Suppressor macrophage (primary cell): Measurements from ENCODE around the gene TFAP2A.
A peak's percentile ranks its signal among the peaks of the same experiment; 100 is the strongest.

ENCODE experiments used
- DNase-seq, 4 experiments: peaks; one replicate each; pipeline ENCODE4 v3.0.0-alpha.2; 2020 to 2022

The TFAP2A gene

DNA sequence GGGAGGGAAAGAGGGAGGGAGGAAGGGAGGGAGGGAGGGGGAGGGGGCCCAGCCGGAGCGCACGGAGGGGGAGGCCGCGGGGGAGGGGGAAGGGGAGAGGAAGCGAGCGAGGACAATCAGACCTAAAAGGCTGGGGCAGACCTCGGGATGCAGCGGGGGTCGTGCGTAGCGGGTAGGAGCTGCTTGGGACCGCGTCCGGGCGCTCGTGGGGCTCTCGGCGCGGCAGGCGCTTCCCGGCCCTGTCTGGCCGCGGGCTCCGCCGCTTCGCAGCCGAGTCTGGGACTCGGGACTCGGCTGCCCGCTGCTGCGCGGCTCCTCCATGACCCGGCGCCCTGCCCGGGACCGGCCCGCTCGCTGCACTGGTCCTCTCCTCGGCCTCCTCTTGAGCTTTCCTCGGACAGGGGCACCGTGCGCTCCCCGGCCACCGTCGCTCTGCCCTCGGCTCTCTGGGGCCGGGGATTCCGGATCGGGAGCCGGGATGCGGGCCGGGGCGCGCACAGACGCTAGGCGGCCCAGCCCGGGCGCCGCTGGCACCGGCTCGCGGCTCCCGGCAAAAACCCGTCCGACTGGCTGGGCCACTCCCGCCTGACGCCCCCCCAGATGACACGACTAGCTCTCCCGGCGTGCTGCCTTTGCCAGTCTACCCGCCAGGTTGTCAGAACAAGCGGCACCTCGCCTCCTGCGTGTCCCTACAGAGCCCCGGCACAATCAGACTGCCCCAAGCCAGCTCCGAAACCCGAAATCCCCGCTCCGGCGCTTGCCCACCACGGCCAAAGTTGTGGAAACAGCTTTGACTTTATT is 2.2 kb downstream of the TFAP2A start:
- peak; percentile 19 to 50 (median 38) for DNase-seq

DNA sequence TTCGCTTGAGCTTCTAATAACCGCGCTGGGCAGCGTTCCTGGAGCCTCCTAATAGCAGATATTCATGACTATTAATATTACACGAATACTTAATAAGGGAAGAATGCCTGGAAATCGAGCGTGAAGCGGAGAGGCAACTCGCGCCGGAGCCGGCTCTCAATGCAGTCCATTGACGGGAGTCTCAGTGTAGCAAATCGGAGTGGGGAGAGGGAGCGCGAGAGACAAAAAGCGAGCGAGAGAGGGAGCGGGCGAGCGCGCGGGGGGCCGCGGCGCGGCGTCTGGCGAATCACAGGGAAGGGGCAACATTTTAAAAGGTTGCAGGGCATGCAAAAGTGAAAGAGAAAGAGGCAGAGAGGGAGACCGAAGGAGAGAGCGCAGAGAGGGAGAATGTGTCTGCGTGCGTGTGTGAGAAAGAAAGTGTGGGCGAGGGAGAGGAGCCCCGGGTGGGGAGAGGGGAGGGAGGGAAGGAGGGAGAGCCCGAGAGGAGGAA is 2.9 kb downstream of the TFAP2A start:
- peak; percentile 26 to 49 (median 34) for DNase-seq

DNA sequence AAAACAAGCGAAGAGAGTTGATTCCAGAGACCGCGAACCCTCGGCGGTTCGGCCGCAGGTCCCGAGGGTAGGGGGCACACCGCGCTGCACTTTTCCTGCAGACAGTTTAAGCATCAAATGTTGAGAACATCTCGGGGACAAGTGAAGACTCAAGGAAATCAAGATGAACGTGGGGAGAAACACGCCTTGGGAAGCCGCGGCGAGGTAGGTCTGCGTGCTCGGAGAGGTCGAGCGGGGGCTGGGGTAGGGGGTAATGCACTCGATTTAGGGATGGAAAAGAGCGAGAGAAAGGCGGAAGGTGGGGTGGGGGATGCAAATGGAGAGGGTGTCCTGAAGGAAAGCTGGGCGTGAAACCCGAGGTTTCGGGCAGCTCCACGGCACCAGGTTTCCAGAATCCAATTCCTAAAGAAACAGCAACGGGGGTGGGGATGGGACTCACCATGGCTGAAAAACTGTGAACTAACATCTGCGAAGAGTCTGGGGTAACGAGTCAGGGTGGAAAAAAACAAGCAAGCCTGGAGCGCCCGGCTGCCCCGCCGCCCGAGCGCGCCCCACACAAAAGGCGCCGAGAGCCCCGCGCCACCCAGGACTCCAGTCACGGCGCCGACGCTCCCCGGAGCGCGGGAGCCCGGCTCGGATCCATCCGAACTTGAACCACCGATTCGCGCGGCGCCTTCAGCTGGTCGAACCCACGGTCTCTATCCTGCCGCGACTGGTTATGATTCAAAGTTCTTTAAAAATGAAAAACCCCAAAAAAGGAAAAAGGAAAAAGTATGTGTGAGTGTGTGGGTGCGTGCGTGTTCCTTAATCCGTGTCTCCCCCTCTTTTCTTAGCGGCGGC is 3.5 kb downstream of the TFAP2A start:
- peak in 2 of 4 experiments; percentile 21 to 33 for DNase-seq

DNA sequence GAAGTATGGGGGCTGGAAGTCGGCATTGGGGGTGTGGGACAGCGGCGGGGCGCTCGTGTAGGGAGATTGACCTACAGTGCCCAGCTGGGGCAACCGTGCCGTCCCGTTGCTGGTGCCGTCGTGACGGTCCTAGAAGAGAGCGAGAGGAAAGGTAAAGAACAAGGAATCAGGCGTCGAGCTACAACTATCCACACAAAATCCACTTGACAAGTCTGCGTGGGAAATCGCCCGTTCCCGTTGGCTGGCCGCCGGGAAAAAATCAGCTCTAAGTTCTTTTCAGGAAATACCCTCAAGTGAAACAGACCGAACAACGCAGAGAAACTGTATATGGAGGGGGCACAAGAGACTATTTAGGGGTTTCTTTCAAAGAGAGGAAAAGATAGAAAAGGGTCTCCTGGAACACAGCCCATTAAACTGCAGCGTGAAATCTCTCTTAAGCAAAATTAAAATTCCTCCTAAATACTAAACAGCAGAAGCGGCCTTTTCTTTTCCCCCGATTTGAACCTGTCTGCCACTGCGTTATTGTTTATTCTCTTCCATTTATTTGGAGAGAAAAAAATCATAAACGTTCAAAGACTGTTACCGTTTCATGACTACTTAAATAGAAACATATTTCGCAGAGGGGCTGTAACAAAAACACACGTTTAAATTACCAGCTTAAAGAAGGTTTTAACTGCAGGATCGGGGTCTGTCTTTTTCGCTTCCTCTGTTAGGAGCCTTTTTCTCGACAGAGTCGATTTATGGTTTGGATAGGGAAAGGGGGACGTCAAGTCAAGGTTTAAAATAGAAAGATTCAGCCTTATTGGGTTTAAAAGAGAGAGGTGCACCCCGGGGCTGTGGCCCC is 4.4 kb downstream of the TFAP2A start:
- DNase-seq, result no peak

- DNase-seq, result no peak
Observed at GRCh38 chr6:10409731-10410206, 5.1 kb downstream of the TFAP2A start.

GRCh38 chr6:10409233-10409721 is 5.6 kb downstream of the TFAP2A start:
- DNase-seq, result no peak

- DNase-seq, result no peak
Observed at GRCh38 chr6:10408457-10408856, 6.4 kb downstream of the TFAP2A start.

- no peak for DNase-seq
Observed at GRCh38 chr6:10407674-10408054, 7.2 kb downstream of the TFAP2A start.

- no peak for DNase-seq
Observed at GRCh38 chr6:10407018-10407673, 7.7 kb downstream of the TFAP2A start.

- DNase-seq, result no peak
Observed at GRCh38 chr6:10406556-10406955, 8.3 kb downstream of the TFAP2A start.

DNA sequence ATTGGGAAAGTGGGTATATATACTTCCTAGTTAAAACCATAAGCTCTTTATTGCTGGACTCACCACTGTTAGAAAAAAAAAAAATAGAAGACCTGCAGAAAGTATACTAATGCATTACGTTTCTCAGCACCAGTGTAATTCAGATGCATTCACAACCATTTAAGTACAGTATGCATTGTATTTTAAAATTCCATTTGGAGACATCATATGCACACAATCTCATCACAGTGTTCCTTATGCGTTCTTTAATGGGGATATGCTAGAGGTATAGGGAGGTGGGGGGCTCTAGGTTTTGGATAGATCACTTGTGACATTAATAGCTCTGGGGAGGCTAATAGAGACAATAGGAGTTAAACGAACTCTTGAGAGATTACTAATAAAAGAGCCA is 9.4 kb downstream of the TFAP2A start:
- no peak for DNase-seq

- no peak for DNase-seq
Observed at GRCh38 chr6:10404799-10405512, 9.9 kb downstream of the TFAP2A start.

DNA sequence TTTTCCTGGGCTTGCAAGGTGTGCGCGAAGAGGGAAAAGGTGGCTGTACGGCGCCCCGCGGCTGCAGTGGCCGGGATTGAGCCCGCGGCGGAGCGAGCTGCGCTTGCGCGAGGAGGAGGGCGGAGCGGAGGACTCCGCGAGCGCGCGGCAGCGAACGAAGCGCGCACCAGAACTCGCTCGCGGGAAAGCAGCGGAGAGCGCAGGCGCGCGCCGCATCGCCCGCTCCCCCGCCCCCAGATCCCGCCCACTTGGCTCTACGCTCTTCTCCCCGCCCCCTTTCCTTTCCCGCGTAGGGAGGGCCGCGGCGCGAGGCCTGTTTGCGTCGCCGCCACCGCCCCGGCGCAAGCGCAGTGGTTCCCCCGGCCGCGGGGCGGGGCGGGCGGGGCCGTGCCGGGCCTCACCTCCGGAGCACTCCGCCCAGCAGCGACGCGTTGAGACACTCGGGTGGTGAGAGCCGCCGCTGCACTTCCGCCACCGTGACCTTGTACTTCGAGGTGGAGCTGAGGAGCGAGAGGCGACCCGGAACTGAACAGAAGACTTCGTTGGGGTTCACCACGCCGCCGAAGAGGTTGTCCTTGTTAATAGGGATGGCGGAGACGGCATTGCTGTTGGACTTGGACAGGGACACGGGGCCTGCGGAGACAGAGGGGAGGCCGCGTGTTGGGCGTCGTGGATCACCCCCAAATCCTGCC is 10.6 kb downstream of the TFAP2A start:
- DNase-seq, result peak; percentile 94 to 98 (median 96)

DNA sequence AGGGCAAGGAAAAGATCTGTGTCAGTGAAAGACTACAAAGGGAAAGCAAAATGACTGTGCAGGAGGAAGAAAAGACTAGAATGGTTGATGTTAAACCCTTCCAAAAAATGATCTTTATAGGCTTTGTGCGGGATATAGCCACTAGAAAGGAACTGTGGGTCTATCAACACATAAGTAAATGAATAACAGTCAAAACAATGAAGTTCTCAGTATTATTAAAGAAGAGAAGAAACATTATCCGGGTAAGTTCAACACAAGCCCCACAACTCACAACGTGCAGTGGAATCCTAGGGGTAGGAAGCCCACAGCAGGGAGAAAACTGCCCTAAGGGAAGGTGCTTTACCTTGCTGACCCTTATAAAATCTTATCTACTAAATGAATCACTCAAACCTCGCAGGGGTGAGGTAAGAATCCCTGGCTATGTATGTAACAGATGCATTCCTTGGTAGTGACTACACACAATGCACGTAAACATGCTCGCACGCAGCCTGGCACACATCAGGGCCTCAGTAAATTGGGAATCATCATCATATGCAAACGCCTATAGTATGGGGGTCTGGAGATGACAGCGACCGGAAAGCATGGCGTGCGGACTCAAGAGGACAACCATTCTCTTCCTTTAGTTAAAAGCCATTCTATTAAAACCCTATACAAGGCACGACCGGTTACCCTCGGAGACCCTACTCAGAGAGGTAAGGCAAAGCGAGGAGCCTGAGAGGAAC is 11.3 kb downstream of the TFAP2A start:
- DNase-seq, result no peak

DNA sequence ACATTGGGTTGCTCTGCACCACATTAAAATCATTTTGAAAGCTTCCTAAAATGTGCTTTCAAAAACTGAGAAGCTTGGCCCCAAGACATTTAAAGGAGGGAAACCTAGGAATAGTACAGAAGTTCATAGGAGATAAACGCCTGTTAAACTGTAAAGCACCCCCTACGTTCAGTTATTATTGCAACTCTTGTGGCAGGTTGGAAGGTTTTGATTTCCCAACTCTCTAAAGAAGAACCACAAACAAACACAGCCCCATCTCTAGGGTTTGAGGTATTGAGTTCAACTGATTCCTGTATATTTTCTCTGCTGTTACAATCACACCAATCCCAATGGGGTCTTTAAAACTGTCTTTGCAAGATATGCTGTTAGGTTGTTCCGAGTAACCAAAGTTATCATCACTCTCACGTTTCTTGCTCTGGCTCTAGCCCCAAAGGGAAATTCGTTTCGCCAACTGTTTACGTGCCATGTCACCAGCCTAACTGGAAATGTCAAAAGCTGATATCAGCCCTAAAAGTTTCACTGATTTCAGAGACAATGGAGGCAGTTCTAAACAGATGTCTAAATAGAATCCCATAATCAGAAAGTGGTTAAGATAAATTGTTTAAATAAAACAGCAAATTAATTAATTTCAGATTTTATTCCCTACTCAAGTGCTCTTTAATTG is 12.1 kb downstream of the TFAP2A start:
- DNase-seq, result no peak

- DNase-seq, result no peak
Observed at GRCh38 chr6:10401632-10402223, 13.1 kb downstream of the TFAP2A start.

GRCh38 chr6:10401004-10401536 is 13.8 kb downstream of the TFAP2A start:
- DNase-seq, result no peak

DNA sequence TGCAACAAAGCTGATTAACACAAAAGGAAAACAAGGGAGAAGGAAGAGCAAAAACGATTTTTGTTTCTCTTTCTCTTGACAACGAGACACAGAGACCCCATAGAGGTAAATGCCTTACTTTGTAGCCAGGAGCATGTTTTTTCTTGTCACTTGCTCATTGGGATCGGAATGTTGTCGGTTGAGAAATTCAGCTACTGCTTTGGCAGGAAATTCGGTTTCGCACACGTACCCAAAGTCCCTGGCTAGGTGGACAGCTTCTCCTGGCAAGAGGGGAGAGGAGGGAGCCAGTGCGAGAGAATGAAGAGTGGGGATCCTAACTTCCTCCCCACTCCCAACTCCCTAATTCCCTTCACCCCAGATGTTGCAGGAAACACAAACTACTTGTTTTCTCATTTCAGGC is 14.5 kb downstream of the TFAP2A start:
- no peak for DNase-seq

DNA sequence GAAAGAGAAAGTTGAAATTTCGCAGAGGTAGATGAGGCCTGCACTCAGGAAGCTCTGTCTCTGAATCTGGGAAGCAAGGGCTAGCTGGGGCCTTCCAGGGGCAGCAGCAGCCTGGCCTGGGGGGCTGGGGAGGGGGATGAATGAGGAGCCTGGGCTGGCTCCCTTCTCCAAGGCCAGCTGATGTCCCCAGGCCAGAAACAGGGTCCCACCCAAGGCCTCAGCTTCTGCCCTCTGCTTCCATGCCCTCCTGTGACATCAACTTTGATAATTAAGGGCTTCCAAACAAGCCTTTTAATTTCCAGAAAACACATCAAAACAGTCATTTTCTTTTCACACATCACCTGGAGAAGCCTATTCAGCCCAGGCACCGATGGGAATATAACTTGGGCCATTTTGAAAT is 15.4 kb downstream of the TFAP2A start:
- no peak for DNase-seq
